Stomach (tissue), 9 donors: ENCODE data around the gene TRPV4. TPM values are rescaled to one million over a fixed set of nuclear protein-coding genes. Genes with fewer than 3 reads are reported as not detected.

Source experiments
- DNase-seq, 2 donors: peaks; one replicate each; pipeline versions ENCODE4 v3.0.0 to v3.0.0-alpha.2; 2013 to 2019
- H3K27ac ChIP-seq, 5 donors: fragments of 200-600 bp in 4 of 5; sonication (generic) in 4 of 5; one replicate each; pipeline ENCODE4 v1.5.1; 2013 to 2019; ENCODE audit warnings: mild to moderate bottlenecking in 1 of 5, moderate library complexity in 1 of 5
- H3K27me3 ChIP-seq, 3 donors: fragments of 200-600 bp; sonication (generic); one replicate each; pipeline ENCODE4 v1.5.1; 2017 to 2019; ENCODE audit warnings: mixed run types in 1 of 3
- H3K36me3 ChIP-seq, 4 donors: fragments of 200-600 bp; sonication (generic); 1 replicate in 3 of 4; 2 replicates in 1 of 4; pipeline ENCODE4 v1.5.1; 2016 to 2019
- H3K4me1 ChIP-seq, 4 donors: fragments of 200-600 bp; sonication (generic); one replicate each; pipeline ENCODE4 v1.5.1; 2016 to 2019
- H3K4me3 ChIP-seq, 4 donors: fragments of 200-600 bp; sonication (generic) in 3 of 4; one replicate each; pipeline ENCODE4 v1.5.1; 2016 to 2019; ENCODE audit warnings: mild to moderate bottlenecking in 1 of 4
- H3K9me3 ChIP-seq, 4 donors: fragments of 200-600 bp; sonication (generic); one replicate each; pipeline ENCODE4 v1.5.1; 2016 to 2019
- EP300 ChIP-seq: sonication (generic); formaldehyde crosslinking; IDR thresholded peaks from one replicate; pipeline ENCODE4 v1.6.1; 2017; ENCODE audit warnings: antibody characterized with exemption
- POLR2A ChIP-seq, 4 donors: fragments of 450-650 bp; IDR thresholded peaks; one replicate each; pipeline ENCODE4 v1.6.1; 2016; ENCODE audit warnings: antibody characterized with exemption in 4 of 4, control low read depth in 2 of 4, mild to moderate bottlenecking in 1 of 4, moderate library complexity in 1 of 4
- POLR2AphosphoS5 ChIP-seq, 3 donors: sonication (generic); formaldehyde crosslinking; IDR thresholded peaks; one replicate each; pipeline ENCODE4 v1.6.1; 2016; ENCODE audit warnings: antibody characterized with exemption in 3 of 3
- WGBS, 5 donors: extraction: QIAGEN DNeasy Blood & Tissue Kit in 3 of 5; methylation state at CpG; one replicate each; pipeline versions ENCODE4 v1.1.5 to v1.1.7; 2013 to 2018; 5-methylcytosine and 5-hydroxymethylcytosine counted together
- intact Hi-C: fragments of 100-400 bp; cut with DNase I; formaldehyde crosslinking; loops from one replicate; pipeline ENCODE4 v1.15.1; 2023; ENCODE audit warnings: low total_unique reads
- polyA plus RNA-seq, 3 donors: library from polyadenylated mRNA; stranded (reverse); fragments of 200-250 nt; gene quantifications; one replicate each; pipeline ENCODE4 v1.2.3, GENCODE V29; 2013
- total RNA-seq, 5 donors: library from RNA; depleted of rRNA; stranded (reverse); fragments of >200 nt; gene quantifications; one replicate each; pipeline versions ENCODE4 v1.1.0 to v1.2.3, GENCODE V29; 2014 to 2016
- TF ChIP-seq, protein P1 (sequence below), 7 experiments: fragments of 450-650 bp in 4 of 7; fragments of 200-600 bp in 3 of 7; sonication (generic) in 3 of 7; IDR thresholded peaks; one replicate each; pipeline ENCODE4 v1.5.1; 2016 to 2019; ENCODE audit warnings: antibody characterized with exemption in 7 of 7, control low read depth in 2 of 7, mild to moderate bottlenecking in 1 of 7
- donor health status: healthy with polysubstance abuse.
- donor health status: Bipolar disorder and iron deficiency.
- donor health status: healthy.

Gene TRPV4
- total and polyA plus RNA-seq, 8 donors: 0.75 to 3.8 (median 1.4) TPM; not detected in 4

DNA sequence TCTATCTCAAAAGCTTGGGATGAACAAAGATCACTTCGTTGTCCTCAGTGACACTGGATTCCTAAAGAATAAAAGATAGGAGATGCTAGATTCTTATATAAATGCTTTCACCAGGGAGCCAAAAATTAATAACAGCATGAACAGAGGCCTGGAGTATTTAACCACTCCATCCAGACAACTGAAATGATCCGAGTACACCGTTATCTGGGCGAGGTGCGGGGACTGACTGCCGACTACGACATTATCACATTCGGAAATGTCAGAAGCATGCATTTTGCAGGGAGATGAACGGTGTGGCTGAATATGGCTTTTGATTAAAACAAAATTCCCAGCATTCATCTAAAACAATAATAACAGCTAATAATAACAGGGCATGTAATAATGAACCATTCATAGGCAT, 56.6 kb downstream of the TRPV4 start:
- intact Hi-C loops: loop anchor here (10.0 kb wide), 1 partner anchor 252 kb away; no protein-coding TSS in a partner anchor
- Histone ChIP-seq H3K4me3 (no peak overlapping the region), H3K9me3 (peaks cover 0 to 12% (median 5%) of the 10 kb centered on the region in 4 donors), H3K27me3 (peaks cover 0 to 17% (median 0%) of the 10 kb centered on the region in 3 donors), H3K27ac (no peak overlapping the region), H3K36me3 (no peaks in the 10 kb centered on the region), H3K4me1 (peaks cover 9 to 13% (median 12%) of the 10 kb centered on the region in 4 donors)
- TF ChIP-seq POLR2A (IDR thresholded peaks at IDR 0.05) (no peak), EP300 (no peak), POLR2AphosphoS5 (IDR thresholded peaks at IDR 0.05) (no peak)
- TF ChIP-seq, protein P1, sequence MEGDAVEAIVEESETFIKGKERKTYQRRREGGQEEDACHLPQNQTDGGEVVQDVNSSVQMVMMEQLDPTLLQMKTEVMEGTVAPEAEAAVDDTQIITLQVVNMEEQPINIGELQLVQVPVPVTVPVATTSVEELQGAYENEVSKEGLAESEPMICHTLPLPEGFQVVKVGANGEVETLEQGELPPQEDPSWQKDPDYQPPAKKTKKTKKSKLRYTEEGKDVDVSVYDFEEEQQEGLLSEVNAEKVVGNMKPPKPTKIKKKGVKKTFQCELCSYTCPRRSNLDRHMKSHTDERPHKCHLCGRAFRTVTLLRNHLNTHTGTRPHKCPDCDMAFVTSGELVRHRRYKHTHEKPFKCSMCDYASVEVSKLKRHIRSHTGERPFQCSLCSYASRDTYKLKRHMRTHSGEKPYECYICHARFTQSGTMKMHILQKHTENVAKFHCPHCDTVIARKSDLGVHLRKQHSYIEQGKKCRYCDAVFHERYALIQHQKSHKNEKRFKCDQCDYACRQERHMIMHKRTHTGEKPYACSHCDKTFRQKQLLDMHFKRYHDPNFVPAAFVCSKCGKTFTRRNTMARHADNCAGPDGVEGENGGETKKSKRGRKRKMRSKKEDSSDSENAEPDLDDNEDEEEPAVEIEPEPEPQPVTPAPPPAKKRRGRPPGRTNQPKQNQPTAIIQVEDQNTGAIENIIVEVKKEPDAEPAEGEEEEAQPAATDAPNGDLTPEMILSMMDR (IDR thresholded peaks at IDR 0.05): no peak
- WGBS, 5 donors: 75 to 80% (median 75%) methylated on average over 9 of the region's 9 CpGs
- DNase-seq: no peak

DNA sequence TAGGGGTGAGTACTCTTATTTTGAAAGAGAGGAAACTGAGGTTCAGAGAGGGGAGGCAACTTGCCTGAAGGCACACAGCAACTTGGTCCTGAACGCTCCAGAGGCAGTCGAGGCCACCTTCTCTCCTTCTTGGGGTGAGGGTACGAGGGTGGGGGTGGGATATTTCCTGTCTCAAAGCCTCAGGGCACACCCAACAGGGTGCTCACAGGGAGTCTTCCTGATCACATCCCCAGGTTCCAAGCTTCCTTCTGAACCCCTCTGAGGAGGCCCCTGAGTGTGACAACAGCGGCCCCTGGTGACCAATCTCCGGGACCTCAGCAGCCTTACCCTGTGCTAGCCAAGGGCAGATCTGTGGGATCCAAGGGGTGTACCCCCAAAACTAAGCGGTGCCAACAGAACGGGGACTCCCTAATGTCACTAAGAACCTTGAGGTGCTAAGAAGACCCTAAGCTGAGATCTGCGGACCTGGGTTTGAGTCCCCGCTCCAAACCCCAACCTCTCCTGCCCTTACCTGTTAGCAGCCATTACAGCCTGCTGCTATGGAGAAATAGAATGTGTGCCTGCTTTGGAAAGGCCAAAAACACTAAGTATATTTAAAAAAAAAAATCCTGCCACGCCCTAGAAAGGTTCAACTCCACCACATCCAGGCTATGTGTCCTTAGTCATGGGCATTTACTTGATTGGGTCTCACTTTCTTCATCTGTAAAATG, 57.9 kb downstream of the TRPV4 start:
- H3K27ac ChIP-seq: no peak overlapping the region
- H3K9me3 ChIP-seq: peaks cover 0 to 12% (median 5%) of the 10 kb centered on the region in 4 donors
- H3K27me3 ChIP-seq: peaks cover 0 to 17% (median 0%) of the 10 kb centered on the region in 3 donors
- no peak overlapping the region for H3K4me3 ChIP-seq
- H3K4me1 ChIP-seq: peaks cover 9 to 13% (median 12%) of the 10 kb centered on the region in 4 donors
- peak; percentile 82 to 90 for DNase-seq
- TF ChIP-seq POLR2A (IDR thresholded peaks at IDR 0.05): no peak
- TF ChIP-seq, protein P1 (IDR thresholded peaks at IDR 0.05): peak in 5 of 7 experiments; percentile 70 to 82 (median 75)
- 14 to 33% (median 22%) methylated on average over 6 to 10 of the region's 10 CpGs for WGBS, 5 donors
- intact Hi-C loops: loop anchor here (2.0 to 10.0 kb wide), 2 partner anchors 179 to 251 kb away; no protein-coding TSS in a partner anchor
- H3K36me3 ChIP-seq: no peaks in the 10 kb centered on the region

DNA sequence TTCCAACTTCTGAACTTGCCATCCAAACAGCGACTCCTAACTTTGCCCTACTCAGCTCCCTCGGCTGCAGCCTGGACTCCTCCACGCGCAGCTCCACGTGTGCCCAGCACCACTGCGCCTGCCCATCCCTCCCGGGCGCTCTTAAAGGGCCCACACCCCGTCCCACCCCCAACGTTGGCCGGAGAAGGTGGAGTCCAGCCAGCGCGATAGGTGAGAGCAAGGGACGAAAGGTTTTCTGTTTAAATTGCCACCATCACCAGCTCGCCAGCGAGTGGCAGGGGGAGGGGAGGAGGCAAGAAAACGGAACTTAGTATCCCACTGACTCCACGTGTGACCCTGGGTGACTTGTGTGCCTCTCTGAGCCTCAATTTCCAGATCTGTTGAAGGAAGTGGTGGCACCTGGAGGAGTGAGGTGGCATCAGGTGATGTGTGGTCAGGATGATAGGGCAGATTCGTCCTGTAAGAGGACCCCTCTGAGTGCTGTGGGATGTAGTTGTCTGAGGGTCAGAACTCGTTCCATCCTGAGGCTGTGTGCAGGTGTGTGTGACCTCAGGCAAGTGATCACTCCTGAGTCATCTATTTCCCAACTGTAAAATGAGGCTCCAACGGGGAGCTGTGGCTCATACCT, 59.7 kb downstream of the TRPV4 start:
- no peak overlapping the region for H3K27ac ChIP-seq
- peak; percentile 34 to 65 for DNase-seq
- H3K4me1 ChIP-seq: peaks cover 9 to 13% (median 12%) of the 10 kb centered on the region in 4 donors
- no peaks in the 10 kb centered on the region for H3K36me3 ChIP-seq
- H3K27me3 ChIP-seq: peaks cover 0 to 17% (median 0%) of the 10 kb centered on the region in 3 donors
- H3K9me3 ChIP-seq: peaks cover 0 to under 1% (median 0%) of the 10 kb centered on the region in 4 donors
- 7 to 28% (median 16%) methylated on average over 20 to 21 of the region's 21 CpGs for WGBS, 5 donors
- intact Hi-C loops: loop anchor here (2.0 to 10.0 kb wide), 2 partner anchors 177 to 249 kb away; no protein-coding TSS in a partner anchor
- H3K4me3 ChIP-seq: peak overlapping the region in 1 of 4 donors; percentile 24
- TF ChIP-seq POLR2AphosphoS5 (IDR thresholded peaks at IDR 0.05): no peak

DNA sequence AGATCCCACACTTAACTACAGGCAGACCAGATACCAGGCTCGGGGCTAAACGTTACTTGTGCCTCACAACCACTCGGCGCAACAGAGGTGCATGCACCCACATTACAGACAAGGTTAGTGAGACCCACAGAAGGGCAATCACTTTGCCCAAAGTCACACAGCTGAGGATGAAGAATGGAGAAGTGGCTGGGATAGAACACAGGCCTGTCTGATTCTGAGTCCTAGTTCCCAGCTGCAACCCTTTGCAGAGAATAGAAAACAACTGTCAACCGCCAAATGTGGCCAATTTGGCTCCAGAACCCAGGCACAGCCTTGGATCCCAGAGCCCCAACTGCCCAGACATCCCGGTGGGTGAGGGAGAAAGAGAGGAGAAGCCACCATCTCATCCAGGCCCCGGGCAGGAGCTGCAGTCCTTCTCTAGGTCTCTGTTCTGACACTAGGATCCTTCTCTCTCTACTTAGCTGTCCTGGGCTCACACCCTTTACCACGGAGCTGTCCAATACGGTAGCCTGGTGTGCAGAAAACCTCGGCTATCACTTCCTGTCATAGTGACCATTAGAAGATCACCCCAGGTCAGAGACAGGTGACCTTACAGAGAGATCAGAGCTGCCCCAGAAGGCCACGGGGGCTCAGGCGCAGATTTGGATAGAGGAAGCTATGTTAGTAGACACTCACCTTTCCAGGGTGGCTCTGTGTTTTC, 60.4 kb downstream of the TRPV4 start:
- Histone ChIP-seq H3K27me3 (peaks cover 0 to 17% (median 0%) of the 10 kb centered on the region in 3 donors), H3K9me3 (no peaks in the 10 kb centered on the region), H3K4me1 (peaks cover 9 to 13% (median 12%) of the 10 kb centered on the region in 4 donors), H3K27ac (peak overlapping the region in 1 of 5 donors; percentile 9), H3K36me3 (no peaks in the 10 kb centered on the region), H3K4me3 (peak overlapping the region in 1 of 4 donors; percentile 24)
- intact Hi-C loops: loop anchor here (10.0 kb wide), 1 partner anchor 248 kb away; no protein-coding TSS in a partner anchor
- 50 to 58% (median 51%) methylated on average over 12 of the region's 12 CpGs for WGBS, 5 donors
- peak in 1 of 2 donors; percentile 5 for DNase-seq
- no peak for TF ChIP-seq POLR2AphosphoS5 (IDR thresholded peaks at IDR 0.05)
- no peak for TF ChIP-seq POLR2A (IDR thresholded peaks at IDR 0.05)
- TF ChIP-seq, protein P1 (IDR thresholded peaks at IDR 0.05): no peak
- no peak for TF ChIP-seq EP300
